Endothelial cell of umbilical vein (primary cell): ENCODE data around the gene TPM3.

Experiments
- CTCF ChIP-seq, 2 donors: IDR thresholded peaks; 1 replicate in 1 of 2; 2 replicates in 1 of 2; pipeline ENCODE4 v1.5.1; 2011; ENCODE audit warnings: low read length in 2 of 2, mild to moderate bottlenecking in 2 of 2, moderate library complexity in 2 of 2, control low read depth in 1 of 2, inconsistent platforms in 1 of 2, low read depth in 1 of 2; ENCODE audit not compliant: insufficient read depth in 1 of 2; ENCODE audit errors: extremely low read depth in 1 of 2
- EZH2 ChIP-seq: IDR thresholded peaks from 2 replicates; pipeline ENCODE4 v1.6.1; 2012; ENCODE audit warnings: borderline replicate concordance, low read depth, mild to moderate bottlenecking, moderate library complexity, low read length, inconsistent platforms; ENCODE audit not compliant: severe bottlenecking
- FOS ChIP-seq: IDR thresholded peaks from 2 replicates; pipeline ENCODE4 v1.6.1; 2011; ENCODE audit warnings: mild to moderate bottlenecking, low read length, moderate library complexity, borderline replicate concordance; ENCODE audit not compliant: insufficient read depth
- GATA2 ChIP-seq: IDR thresholded peaks from 2 replicates; pipeline ENCODE4 v1.7.0; 2011; ENCODE audit warnings: low read depth, mild to moderate bottlenecking, moderate library complexity, mixed read lengths, low read length; ENCODE audit not compliant: insufficient read length, insufficient read depth
- JUN ChIP-seq: IDR thresholded peaks from 2 replicates; pipeline ENCODE4 v1.6.1; 2011; ENCODE audit warnings: borderline replicate concordance, low read depth; ENCODE audit not compliant: insufficient read length, insufficient read depth
- MAX ChIP-seq: IDR thresholded peaks from 2 replicates; pipeline ENCODE4 v1.6.1; 2011; ENCODE audit not compliant: insufficient read depth, insufficient read length
- MYC ChIP-seq: IDR thresholded peaks from one replicate; pipeline ENCODE4 v1.6.1; 2011; ENCODE audit warnings: mild to moderate bottlenecking, low read depth, low read length
- POLR2A ChIP-seq: IDR thresholded peaks from 2 replicates; pipeline ENCODE4 v1.6.1; 2012; ENCODE audit warnings: low read depth, mild to moderate bottlenecking, control low read depth, low read length
- POLR2AphosphoS5 ChIP-seq: IDR thresholded peaks from 2 replicates; pipeline ENCODE4 v1.6.1; 2012; ENCODE audit warnings: low read depth, mild to moderate bottlenecking, control low read depth, low read length, moderate library complexity; ENCODE audit not compliant: insufficient read depth

GRCh38 chr1:154176337-154176736 is 15.6 kb downstream of the TPM3 start:
- TF ChIP-seq MAX (no peak), CTCF (IDR thresholded peaks at IDR 0.05; ENCODE audit: extremely low read depth in 1 of 2, insufficient read depth in 1 of 2, low read depth in 1 of 2, low read length in 2 of 2) (no peak), POLR2A (no peak), POLR2AphosphoS5 (no peak), JUN (no peak), GATA2 (no peak), EZH2 (no peak), MYC (no peak), FOS (no peak)
